Nephron (organoid): ENCODE results near the gene RPS3.

ENCODE experiments used
- H3K27ac Mint-ChIP-seq, 3 experiments: 2 replicates each; pipeline ENCODE4 v1.8.0; 2020; ENCODE audit warnings: mixed read lengths in 3 of 3, mild to moderate bottlenecking in 2 of 3, moderate library complexity in 1 of 3
- H3K27me3 Mint-ChIP-seq: 2 replicates; pipeline ENCODE4 v1.8.0; 2021; ENCODE audit warnings: low read depth, mild to moderate bottlenecking, moderate library complexity, mixed read lengths
- H3K36me3 Mint-ChIP-seq: 2 replicates; pipeline ENCODE4 v1.8.0; 2020; ENCODE audit warnings: low read depth, mixed read lengths
- H3K4me1 Mint-ChIP-seq: 2 replicates; pipeline ENCODE4 v1.8.0; 2020; ENCODE audit warnings: mixed read lengths
- H3K4me3 Mint-ChIP-seq, 3 experiments: 2 replicates each; pipeline ENCODE4 v1.8.0; 2020; ENCODE audit warnings: mild to moderate bottlenecking in 3 of 3, mixed read lengths in 3 of 3, moderate library complexity in 2 of 3
- H3K9me3 Mint-ChIP-seq: 2 replicates; pipeline ENCODE4 v1.8.0; 2020; ENCODE audit warnings: mixed read lengths
- TF ChIP-seq, protein P1 (sequence below), 3 experiments: fragments of 200-600 bp; sonication (generic); IDR thresholded peaks; one replicate each; pipeline ENCODE4 v1.5.0; 2021; ENCODE audit warnings: antibody characterized with exemption in 3 of 3; ENCODE audit not compliant: unreplicated experiment in 3 of 3

The RPS3 gene

DNA sequence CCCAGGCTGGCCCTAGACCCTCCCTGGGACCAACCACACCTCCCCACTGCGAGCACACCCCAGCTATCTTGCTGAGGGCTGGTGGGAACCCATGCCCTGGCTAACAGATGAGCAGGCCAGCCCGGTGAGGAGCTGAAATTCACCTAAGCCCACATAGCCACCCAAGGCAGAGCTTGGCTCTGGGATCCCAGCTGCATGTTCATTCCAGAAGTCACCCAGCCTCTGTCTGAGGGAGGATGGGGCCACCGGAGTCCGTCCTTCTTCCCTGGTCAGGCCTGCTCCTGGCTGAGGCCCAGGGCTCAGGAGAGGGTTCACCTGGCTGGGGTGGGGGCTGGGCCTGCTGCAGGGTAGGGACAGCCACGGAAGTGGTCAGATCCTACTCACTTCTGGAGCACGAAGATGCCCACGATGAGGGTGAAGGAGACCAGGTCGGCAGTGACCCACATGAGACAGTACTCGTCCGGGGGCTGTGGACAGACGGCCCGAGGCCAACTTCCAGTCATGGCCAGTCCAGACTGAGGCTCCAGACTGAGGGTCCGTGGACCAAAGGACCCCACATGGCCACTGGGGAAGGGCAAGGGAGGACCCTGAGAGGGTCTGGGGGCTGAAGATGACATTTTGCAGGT lies 40.3 kb downstream of the RPS3 start:
- TF ChIP-seq, protein P1, sequence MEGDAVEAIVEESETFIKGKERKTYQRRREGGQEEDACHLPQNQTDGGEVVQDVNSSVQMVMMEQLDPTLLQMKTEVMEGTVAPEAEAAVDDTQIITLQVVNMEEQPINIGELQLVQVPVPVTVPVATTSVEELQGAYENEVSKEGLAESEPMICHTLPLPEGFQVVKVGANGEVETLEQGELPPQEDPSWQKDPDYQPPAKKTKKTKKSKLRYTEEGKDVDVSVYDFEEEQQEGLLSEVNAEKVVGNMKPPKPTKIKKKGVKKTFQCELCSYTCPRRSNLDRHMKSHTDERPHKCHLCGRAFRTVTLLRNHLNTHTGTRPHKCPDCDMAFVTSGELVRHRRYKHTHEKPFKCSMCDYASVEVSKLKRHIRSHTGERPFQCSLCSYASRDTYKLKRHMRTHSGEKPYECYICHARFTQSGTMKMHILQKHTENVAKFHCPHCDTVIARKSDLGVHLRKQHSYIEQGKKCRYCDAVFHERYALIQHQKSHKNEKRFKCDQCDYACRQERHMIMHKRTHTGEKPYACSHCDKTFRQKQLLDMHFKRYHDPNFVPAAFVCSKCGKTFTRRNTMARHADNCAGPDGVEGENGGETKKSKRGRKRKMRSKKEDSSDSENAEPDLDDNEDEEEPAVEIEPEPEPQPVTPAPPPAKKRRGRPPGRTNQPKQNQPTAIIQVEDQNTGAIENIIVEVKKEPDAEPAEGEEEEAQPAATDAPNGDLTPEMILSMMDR (IDR thresholded peaks at IDR 0.05; ENCODE audit: unreplicated experiment in 3 of 3) = no peak
- H3K9me3 Mint-ChIP-seq = no peaks in the 10 kb centered on the region
- H3K27me3 Mint-ChIP-seq = peaks cover 22% of the 10 kb centered on the region
- H3K4me3 Mint-ChIP-seq = no peak overlapping the region
- peaks cover 5% of the 10 kb centered on the region for H3K4me1 Mint-ChIP-seq
- no peak overlapping the region for H3K27ac Mint-ChIP-seq
- H3K36me3 Mint-ChIP-seq = no peaks in the 10 kb centered on the region

DNA sequence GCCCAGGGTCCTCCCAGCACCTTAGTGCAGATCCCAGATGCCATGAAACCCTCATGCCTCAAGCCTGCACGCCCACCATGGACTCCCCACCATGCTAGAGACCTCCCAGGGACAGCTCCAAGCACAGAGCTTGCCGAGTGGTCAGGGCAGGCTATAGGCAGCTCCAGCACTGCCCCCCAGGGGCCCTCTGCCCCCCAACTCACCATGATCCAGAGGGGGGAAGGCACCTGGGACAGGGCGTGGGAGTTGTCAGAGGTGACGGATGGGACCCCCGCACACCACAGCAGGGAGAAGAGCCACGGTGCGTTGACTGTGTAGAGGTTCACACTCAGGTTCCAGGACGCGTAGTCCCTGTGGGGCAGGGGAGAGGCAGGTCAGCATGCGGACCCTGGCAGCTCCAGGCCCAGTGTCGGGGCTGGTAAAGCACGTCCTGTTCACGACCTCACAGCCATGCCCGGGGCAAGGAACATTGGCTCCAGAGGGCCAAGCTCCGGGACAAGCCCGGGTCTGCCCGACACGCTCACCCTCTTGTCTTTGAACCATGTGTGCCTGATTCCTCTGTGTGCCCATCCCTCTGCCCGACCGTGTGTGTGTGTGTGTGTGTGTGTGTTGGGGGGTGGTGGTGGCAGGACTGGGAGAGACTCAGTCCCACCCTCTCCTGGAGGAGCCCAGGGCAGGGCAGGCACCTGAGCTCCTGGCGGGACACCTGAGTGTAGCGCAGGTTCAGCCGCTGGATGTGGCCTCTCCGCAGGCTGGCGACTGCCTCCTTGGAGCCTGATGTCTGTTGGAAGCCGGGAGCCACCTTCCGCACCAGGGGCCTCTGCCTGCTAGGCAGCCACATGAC lies 41.9 kb downstream of the RPS3 start:
- H3K4me1 Mint-ChIP-seq = peaks cover 9% of the 10 kb centered on the region
- H3K36me3 Mint-ChIP-seq = no peaks in the 10 kb centered on the region
- H3K27me3 Mint-ChIP-seq = peaks cover 29% of the 10 kb centered on the region
- H3K9me3 Mint-ChIP-seq = no peaks in the 10 kb centered on the region
- TF ChIP-seq, protein P1 (IDR thresholded peaks at IDR 0.05; ENCODE audit: unreplicated experiment in 3 of 3) = no peak
- H3K27ac Mint-ChIP-seq = no peak overlapping the region
- H3K4me3 Mint-ChIP-seq = no peak overlapping the region

DNA sequence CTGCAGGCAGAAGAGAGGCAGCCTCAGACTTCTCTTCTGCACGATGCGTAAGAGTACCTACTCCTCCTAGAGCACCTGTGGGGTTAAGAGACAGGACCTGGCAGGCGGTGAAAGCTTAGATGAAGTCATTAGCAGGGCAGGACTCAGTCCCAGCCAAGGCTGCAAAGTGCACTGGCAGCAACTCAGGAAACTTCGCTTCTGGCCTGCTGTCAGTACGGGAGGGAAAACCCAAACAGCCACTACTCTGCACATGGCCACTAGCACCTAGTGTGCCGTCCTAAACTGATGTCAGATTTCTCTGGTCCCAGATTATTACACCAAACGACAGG lies 42.5 kb downstream of the RPS3 start:
- H3K4me3 Mint-ChIP-seq = no peak overlapping the region
- H3K27me3 Mint-ChIP-seq = peaks cover 32% of the 10 kb centered on the region
- TF ChIP-seq, protein P1 (IDR thresholded peaks at IDR 0.05; ENCODE audit: unreplicated experiment in 3 of 3) = no peak
- peaks cover 9% of the 10 kb centered on the region for H3K4me1 Mint-ChIP-seq
- no peak overlapping the region for H3K27ac Mint-ChIP-seq
- no peaks in the 10 kb centered on the region for H3K36me3 Mint-ChIP-seq
- no peaks in the 10 kb centered on the region for H3K9me3 Mint-ChIP-seq

DNA sequence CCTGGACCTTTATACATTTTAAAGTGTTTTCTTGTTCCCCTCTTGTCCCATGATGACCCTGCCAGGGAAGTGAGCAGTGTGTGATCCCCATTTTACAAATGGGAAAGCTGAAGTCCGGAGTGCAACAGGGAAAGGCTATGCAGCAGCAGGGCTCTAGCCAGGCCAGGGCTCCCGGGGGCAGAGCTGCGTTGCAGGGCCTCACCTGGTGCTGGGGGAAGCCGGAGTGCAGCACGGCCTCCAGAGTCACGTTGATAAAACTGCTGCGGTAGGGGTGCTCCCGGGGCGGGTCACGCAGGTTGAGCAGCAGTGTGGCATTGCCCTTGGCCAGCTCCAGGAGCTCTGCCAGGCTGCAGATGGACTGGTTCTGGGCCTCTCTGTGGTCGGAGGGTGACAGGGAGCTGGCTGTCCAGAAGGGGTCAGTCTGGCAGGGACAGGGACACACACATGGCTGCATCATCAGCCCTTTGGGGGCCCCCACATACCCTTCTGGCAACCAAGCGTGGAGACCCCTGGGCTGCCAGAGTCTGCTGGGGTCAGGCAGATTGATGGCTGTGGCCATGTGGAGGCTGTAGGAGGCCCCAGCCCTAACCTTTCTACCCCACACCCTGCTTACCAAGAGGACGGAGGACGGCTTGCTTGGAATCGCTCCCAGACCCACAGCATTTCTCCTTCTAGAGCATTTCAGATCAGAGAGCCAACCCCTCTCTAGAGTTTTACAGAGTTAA lies 43.0 kb downstream of the RPS3 start:
- peak overlapping the region in 1 of 3 experiments; percentile 67 for H3K27ac Mint-ChIP-seq
- TF ChIP-seq, protein P1 (IDR thresholded peaks at IDR 0.05; ENCODE audit: unreplicated experiment in 3 of 3) = no peak
- H3K36me3 Mint-ChIP-seq = no peaks in the 10 kb centered on the region
- no peak overlapping the region for H3K4me3 Mint-ChIP-seq
- no peaks in the 10 kb centered on the region for H3K9me3 Mint-ChIP-seq
- H3K27me3 Mint-ChIP-seq = peaks cover 29% of the 10 kb centered on the region
- peaks cover 9% of the 10 kb centered on the region for H3K4me1 Mint-ChIP-seq

DNA sequence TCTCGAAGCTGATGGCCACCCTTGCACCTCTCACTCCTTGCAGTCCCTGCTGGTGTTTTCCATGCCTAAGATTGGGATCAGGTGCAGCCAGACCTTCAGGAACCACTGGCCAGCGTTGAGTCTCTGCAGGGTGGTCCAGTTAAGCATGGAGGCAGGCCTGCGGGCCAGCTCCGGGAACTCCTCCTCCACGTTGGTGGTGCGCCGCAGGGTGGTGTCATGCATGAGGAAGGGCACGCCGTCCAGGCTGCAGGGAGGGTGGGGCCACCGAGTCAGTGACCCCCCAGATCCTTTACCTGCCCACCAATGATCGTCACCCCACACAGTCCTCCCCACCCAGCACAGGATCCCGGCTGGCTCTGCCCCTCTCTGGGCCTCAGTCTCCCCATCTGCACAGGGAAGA lies 43.7 kb downstream of the RPS3 start:
- Mint-ChIP-seq H3K4me1 (peaks cover 9% of the 10 kb centered on the region), H3K9me3 (no peaks in the 10 kb centered on the region), H3K27ac (peak overlapping the region in 1 of 3 experiments; percentile 67), H3K4me3 (no peak overlapping the region), H3K27me3 (peaks cover 29% of the 10 kb centered on the region), H3K36me3 (no peaks in the 10 kb centered on the region)
- TF ChIP-seq, protein P1 (IDR thresholded peaks at IDR 0.05; ENCODE audit: unreplicated experiment in 3 of 3) = no peak
